GM18505 (cell line): ENCODE results near the gene GNG2.

Source experiments
- ATAC-seq: cut with Tn5 transposase; IDR thresholded peaks from one replicate; pipeline ENCODE4 v1.9.1; 2021; ENCODE audit not compliant: unreplicated experiment
- POLR2A ChIP-seq: IDR thresholded peaks from 4 replicates; pipeline ENCODE4 v1.6.1; 2011; ENCODE audit warnings: borderline replicate concordance; ENCODE audit not compliant: insufficient read depth, insufficient read length; ENCODE audit errors: extremely low read depth

GNG2 gene

DNA sequence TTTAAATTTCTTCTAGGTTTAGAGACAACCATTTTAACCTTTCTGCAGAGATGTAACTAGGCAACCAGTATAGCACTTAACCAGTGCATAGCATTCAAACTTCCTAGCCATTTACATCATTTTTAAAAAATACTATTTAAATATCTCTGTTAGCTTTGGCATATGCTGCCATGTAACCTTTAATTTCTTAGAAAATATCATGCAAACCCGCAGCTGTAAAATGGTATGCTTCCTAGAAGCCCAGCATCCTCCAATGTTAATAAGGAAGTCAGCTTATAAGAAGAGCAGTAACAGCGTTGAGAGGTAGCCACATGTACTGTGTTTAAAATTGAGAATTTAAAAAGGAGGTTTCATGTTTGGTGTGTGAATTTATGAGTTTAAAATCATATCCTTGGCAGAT is 22.8 kb downstream of the GNG2 start:
- no peak for ATAC-seq
- no peak for TF ChIP-seq POLR2A

DNA sequence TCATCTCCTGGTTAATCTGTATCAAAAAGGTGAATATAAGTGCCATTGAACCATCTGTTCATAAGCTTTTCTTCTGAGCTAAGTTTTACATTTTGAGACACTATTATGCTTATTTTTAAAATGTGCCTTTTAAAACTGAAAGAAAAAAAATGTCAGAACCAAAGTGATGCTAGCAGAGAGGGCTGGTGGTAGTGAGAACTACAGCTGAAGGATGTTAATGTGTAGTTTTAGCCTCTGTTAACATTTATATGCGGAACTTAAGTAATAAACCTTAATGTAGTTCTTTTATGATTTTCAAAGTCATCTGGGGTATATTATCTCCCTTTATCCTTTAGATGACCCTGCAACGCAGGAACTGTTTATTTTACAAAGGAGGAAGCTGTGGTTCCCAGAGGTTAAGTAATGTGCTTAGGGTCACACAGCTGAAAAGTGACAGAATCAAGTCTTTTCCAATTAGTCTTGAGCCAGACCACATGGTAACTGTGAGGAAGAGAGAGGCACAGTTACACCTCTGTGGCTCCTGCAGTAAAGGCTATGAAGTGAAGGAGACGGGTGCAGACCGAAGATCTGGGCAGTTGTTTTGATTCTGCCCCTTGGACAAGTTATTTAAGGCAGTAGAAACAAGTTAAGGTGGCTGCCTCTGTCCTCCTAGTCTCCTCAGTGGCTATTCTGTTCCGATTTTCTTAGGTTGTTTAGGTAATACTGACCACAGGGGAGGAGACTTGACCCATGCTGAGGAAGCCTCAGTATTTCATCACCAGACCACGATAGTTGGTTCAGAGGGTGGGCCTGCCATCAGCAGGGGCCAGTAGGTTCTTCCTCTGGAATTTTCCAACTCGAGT is 23.9 kb downstream of the GNG2 start:
- ATAC-seq: peak; percentile 63
- TF ChIP-seq POLR2A: no peak

DNA sequence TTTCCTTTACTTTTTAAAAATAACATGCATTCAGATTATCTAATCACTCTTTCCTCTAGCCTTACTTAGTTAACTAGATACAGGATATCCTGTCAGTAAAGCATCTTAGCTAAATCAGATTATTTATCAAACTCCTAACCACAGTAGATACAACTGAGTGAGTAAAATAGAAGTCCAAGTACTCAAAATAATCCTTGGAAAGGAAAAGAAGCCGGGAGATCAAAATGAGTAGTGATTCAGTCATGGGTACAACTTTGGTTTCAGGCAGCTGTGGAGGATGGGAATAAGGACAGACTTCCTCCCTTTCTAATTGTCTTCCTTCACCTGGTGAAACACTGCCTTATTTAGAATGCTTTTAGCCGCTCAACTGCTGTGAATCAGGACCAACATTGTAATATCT is 29.4 kb downstream of the GNG2 start:
- TF ChIP-seq POLR2A: no peak
- ATAC-seq: no peak

DNA sequence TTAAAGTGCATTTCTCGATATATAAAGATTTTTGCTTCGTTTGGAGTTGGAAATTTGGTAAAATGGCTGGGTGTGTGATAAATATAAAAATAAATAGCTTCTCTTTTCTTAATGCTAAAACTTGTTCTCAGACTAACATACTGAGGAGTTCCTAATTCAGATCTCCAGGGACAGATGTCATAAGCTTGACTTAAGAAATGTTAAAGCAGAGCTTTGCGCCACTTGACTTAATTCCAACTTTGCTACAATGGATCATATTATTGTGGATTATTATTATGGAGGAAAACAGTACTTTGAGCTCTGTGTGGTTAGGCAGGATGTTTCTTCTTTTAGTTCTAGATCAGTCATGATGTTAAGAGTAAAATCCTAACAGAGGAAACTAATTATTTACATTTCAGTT is 33.8 kb downstream of the GNG2 start:
- no peak for ATAC-seq

DNA sequence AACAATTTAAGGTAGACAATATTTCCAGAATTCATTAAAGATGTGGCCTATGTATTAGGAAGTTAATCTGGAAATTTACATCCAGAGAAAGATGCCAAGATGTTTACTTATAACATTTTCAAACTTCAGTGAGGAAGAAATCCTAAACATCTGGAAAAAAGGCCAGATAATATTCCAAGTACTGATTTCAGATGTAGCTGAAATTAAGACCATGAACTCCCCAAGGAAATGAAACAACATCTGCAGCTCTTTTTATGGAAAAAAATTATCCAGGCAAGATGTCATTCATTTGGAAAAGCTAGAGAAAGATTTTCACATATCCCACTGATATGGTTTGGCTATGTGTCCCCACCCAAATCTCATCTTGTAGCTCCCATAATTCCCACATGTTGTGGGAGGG is 35.0 kb downstream of the GNG2 start:
- ATAC-seq: no peak
- no peak for TF ChIP-seq POLR2A

More for the DNA sequence above, 33.8 kb downstream of the GNG2 start:
- no peak for TF ChIP-seq POLR2A

DNA sequence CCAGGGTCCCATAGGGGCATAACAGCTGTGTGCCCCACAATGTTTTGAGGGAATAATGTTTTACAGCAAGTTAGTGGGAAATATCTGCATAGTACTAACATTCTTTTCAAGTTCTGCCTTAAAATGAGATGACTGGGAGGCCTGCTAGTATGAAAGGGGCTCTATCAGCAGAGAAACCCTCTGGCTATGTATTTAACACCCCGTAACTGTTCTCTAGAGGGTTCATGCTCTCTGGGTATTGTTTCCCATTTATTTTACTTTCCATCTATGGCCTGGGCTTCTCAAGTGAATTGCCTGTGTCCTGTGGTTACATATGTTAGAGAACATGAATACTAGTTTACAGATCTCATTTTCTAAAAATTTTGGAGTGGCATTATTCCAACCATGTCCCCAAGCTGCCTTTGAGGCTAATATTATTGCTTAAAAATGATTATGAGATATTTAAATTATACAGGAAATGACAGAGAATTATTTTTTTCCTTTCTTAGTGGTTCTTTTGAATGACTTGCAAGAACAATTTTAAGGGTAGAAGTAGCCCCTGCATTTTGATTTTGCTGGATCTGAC is 37.5 kb downstream of the GNG2 start:
- ATAC-seq: no peak
- TF ChIP-seq POLR2A: no peak

DNA sequence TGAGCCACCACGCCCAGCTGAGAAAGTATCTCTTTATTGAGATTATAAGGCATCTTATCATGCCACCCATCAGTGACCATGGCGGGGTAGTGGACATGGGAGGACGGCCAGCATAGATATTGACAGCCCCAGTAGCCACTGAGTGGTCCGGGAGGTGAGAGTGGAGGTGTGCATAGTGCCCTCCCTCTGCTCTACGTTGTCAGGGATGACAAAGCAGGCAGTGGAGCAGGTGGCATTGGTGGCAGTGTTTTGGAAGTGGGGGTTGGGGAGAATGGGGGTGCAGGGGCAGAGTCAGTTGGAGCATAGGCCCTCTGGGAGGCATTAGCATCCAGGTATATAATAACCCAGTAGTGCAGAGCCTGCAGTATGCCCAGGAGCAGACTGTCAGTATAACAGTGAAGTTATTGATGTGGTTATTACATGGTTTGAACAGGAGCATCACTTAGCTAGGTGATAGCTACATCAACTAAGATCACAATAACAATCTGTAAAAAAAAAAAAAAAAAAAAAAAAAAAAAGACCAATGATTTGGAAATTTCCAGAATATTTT is 41.1 kb downstream of the GNG2 start:
- ATAC-seq: no peak
- no peak for TF ChIP-seq POLR2A

DNA sequence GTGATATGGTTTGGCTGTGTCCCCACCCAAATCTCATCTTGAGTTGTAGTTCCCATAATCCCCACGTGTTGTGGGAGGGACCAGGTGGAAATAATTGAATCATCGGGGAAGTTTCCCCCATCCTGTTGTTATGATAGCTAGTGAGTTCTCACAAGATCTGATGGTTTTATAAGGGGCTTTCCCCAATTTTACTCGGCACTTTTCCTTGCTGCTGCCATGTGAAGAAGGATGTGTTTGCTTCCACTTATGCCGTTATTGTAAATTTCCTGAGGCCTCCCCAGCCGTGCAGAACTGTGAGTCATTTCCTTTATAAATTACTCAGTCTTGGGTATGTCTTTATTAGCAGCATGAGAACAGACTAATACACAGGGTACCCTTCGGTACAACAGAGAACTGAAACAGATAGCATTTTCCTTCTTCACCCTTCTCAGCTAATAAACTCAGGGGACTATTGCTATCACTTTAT is 45.3 kb downstream of the GNG2 start:
- peak; percentile 92 for ATAC-seq

DNA sequence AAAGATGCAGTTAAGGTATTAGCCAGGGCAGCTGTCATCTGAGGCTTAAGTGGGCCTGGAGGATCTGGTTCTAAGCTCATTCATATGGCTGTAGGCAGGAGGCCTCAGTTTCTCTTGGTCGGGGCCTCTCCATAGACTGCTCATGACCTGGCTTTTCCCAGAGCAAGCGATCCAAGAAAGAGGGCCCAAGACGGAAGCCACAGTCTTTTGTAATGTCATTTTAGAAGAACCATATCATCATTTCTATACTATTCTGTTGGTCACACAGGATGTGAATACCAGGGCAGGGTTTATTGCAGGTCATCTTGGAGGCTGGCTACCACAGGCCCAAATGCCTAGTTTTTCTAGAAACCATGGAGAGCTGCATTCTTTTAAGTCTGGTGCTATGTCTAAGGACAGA is 47.7 kb downstream of the GNG2 start:
- TF ChIP-seq POLR2A: no peak
- no peak for ATAC-seq

DNA sequence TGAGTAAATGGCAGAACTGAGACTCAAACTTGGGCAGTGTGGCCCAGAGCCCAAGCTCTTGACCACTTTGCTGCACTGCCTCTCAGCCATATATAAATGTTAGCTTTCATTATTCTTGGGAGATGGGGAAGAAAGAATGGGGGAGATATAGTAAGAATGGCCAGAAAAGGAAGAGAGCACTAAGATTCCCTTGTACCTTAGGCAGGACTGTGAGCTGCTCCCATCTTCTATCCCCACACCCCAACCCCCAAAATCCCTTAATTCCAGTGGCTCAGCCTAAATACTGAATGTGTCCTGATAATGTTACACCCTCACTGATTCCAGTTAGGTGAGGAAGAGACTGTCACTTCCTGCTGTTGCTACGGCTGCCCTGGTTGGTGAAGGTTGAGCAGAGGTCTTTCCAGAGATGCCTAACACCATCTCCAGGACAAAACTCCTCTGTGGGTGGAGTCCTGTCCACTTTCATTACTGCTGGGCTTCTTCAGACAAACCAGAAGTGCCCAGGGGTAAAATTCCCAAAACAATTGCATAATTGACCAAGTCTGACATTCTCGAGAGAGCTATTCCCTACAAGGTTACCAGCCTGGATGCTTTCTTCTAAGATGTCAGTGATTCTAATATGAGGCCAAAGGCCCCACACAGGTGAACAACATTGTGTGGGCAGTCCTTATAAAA is 51.8 kb downstream of the GNG2 start:
- no peak for TF ChIP-seq POLR2A
- ATAC-seq: no peak

DNA sequence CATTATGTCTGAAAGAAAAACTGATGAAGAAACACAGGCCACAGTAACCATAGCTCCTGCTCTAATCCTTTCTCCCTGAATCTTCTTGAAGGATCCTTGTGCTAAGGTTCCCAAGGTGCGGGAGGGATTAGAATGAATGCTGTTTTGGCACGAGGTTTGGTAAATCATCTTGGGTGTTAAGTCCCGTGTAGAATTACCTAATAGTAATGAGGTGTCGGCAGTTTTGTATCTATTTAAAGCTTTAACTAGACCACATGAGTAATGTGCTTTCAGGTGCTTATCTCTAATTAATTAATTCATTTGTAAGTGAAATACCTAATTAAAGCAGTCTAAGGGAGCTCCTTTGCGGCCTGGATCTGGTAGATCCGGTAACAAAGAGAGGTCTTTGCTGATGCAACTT is 53.9 kb downstream of the GNG2 start:
- no peak for ATAC-seq
- TF ChIP-seq POLR2A: no peak

DNA sequence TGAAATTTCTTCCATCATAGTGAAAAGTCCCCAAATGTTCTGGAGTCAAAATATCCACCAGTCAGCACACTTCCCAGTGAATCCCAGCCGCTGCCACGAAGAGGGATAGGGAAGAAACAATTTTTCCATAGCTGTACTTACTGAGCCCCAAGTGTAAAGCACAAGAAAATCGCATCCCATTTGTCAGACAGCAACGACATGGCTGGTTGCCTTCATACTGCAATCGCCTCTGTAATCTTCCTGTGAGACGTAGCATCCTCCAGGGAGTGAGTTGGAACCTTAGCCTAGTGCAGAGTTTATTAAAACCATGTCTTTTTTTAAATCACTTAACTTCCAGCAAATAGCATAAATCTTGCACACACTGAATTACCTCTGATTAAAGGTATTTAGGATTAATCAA is 56.8 kb downstream of the GNG2 start:
- no peak for ATAC-seq
- no peak for TF ChIP-seq POLR2A

DNA sequence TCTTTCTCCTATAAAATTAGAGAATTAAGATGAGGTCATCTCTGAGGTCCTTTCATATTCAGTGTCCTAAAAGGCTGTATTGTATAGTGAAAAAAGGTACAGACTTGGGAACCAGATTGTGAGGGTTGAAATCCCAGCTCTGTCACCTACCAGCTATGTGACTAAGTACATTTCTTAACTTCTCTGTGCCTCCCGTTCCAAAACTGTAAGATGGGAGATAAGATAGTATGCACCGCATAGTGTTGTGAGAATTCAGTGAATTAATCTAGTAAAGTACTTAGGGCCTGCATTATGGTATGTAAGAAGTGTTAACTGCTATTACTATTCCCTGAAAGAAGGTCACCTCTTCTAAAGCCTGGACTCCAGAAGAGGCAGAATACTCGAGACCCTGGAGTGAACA is 60.6 kb downstream of the GNG2 start:
- TF ChIP-seq POLR2A: no peak
- no peak for ATAC-seq

DNA sequence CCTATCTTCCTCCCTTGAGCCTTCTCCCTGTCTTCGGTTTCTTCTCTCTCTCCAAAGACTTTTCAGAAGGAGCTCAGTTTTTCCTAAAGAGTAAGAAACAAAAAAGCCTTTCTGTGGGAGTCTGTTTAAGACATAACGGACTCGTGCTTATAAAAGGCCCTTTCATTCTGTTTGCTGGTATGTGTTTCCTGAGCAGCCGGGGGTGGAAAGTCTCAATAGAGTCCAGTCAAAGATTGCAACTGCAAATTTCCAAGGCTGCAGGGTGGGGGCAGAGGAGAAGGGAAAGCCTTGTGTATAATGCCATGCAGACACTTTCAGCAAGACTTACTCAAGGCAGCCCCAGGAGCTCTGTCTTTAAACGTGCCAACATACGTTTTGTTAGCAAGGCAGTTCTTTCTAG is 62.2 kb downstream of the GNG2 start:
- no peak for ATAC-seq
- no peak for TF ChIP-seq POLR2A
